ENCODE data around the gene MAGEA1. TPM values are rescaled to one million over a fixed set of nuclear protein-coding genes. Genes with fewer than 3 reads are reported as not detected.

MAGEA1 gene
- total and polyA plus RNA-seq, 2 donors from 2014 or later, result not detected

GRCh38 chrX:153225438-153226098 lies 46.5 kb downstream of the MAGEA1 start:
- intact Hi-C loops (cut with DNase I), result no loop called here
- Histone ChIP-seq H3K27me3 (ENCODE audit: control insufficient read depth, insufficient read depth, low read length) (no peaks in the 10 kb centered on the region), H3K4me1 (ENCODE audit: control insufficient read depth in 2 of 3, insufficient read depth in 2 of 3, low read depth in 1 of 3, low read length in 3 of 3) (no peaks in the 10 kb centered on the region), H3K4me3 (ENCODE audit: low read length in 3 of 3) (no peak overlapping the region), H3K9ac (ENCODE audit: low read length in 3 of 3) (no peak overlapping the region), H3K36me3 (ENCODE audit: control insufficient read depth in 2 of 3, insufficient read depth in 3 of 3, low read length in 3 of 3) (no peaks in the 10 kb centered on the region), H3K9me3 (ENCODE audit: control insufficient read depth in 2 of 3, insufficient read depth in 1 of 3, low read length in 3 of 3) (no peaks in the 10 kb centered on the region), H3K27ac (ENCODE audit: low read depth in 2 of 2, low read length in 2 of 2) (no peak overlapping the region)
- TF ChIP-seq CTCF (IDR thresholded peaks at IDR 0.05; ENCODE audit: borderline replicate concordance, extremely low read depth, insufficient read depth), result no peak
- DNase-seq (no peak), FAIRE-seq (no peak)

GRCh38 chrX:153226344-153227185 lies 47.5 kb downstream of the MAGEA1 start:
- H3K27ac ChIP-seq (ENCODE audit: low read depth in 2 of 2, low read length in 2 of 2), result no peak overlapping the region
- TF ChIP-seq CTCF (IDR thresholded peaks at IDR 0.05; ENCODE audit: borderline replicate concordance, extremely low read depth, insufficient read depth), result no peak
- no peaks in the 10 kb centered on the region for H3K36me3 ChIP-seq (ENCODE audit: control insufficient read depth in 2 of 3, insufficient read depth in 3 of 3, low read length in 3 of 3)
- H3K27me3 ChIP-seq (ENCODE audit: control insufficient read depth, insufficient read depth, low read length), result no peaks in the 10 kb centered on the region
- H3K9me3 ChIP-seq (ENCODE audit: control insufficient read depth in 2 of 3, insufficient read depth in 1 of 3, low read length in 3 of 3), result no peaks in the 10 kb centered on the region
- H3K4me3 ChIP-seq (ENCODE audit: low read length in 3 of 3), result no peak overlapping the region
- H3K4me1 ChIP-seq (ENCODE audit: control insufficient read depth in 2 of 3, insufficient read depth in 2 of 3, low read depth in 1 of 3, low read length in 3 of 3), result no peaks in the 10 kb centered on the region
- DNase-seq (peak; percentile 48 to 71 (median 62)), FAIRE-seq (no peak)
- no peak overlapping the region for H3K9ac ChIP-seq (ENCODE audit: low read length in 3 of 3)
- intact Hi-C loops (cut with DNase I), result no loop called here

Other genes with a start within 250 kb of the MAGEA1 start
- gene PNMA5, start 185.2 kb upstream of the MAGEA1 start, total RNA-seq, result not detected
- not detected for gene PNMA5, start 185.2 kb upstream of the MAGEA1 start, polyA plus RNA-seq (ENCODE audit: insufficient read depth, low read depth, low replicate concordance)
- 1.7 TPM for gene PNMA3, start 122.8 kb upstream of the MAGEA1 start, total RNA-seq
- gene PNMA3, start 122.8 kb upstream of the MAGEA1 start, polyA plus RNA-seq (ENCODE audit: insufficient read depth, low read depth, low replicate concordance), result 4.3 TPM
- gene PNMA6A, start 106.8 kb upstream of the MAGEA1 start, total RNA-seq, result 4.2 TPM
- gene PNMA6A, start 106.8 kb upstream of the MAGEA1 start, polyA plus RNA-seq (ENCODE audit: insufficient read depth, low read depth, low replicate concordance), result 15.8 TPM
- gene PNMA6F, start 142.5 kb downstream of the MAGEA1 start, total RNA-seq, result not detected
- not detected for gene PNMA6F, start 142.5 kb downstream of the MAGEA1 start, polyA plus RNA-seq (ENCODE audit: insufficient read depth, low read depth, low replicate concordance)
- 11.2 TPM for gene ZNF275, start 154.9 kb downstream of the MAGEA1 start, total RNA-seq
- gene ZNF275, start 154.9 kb downstream of the MAGEA1 start, polyA plus RNA-seq (ENCODE audit: insufficient read depth, low read depth, low replicate concordance), result 4.3 TPM
- gene PNMA6E, start 222.1 kb downstream of the MAGEA1 start, total RNA-seq, result not detected
- gene PNMA6E, start 222.1 kb downstream of the MAGEA1 start, polyA plus RNA-seq (ENCODE audit: insufficient read depth, low read depth, low replicate concordance), result not detected
- gene ZFP92, start 232.2 kb downstream of the MAGEA1 start, total RNA-seq, result 0.91 TPM
- gene ZFP92, start 232.2 kb downstream of the MAGEA1 start, polyA plus RNA-seq (ENCODE audit: insufficient read depth, low read depth, low replicate concordance), result 0.47 TPM

Data from kidney (tissue), 14 donors.